G401 (cell line): ENCODE data around the gene TRAIP. TPM values are rescaled to one million over a fixed set of nuclear protein-coding genes. Genes with fewer than 3 reads are reported as not detected.

ENCODE experiments used
- DNase-seq: peaks from one replicate; pipeline ENCODE4 v3.0.0-alpha.2; 2015; ENCODE audit warnings: low spot score
- in situ Hi-C: cut with HindIII; loops from 2 replicates; pipeline ENCODE4 v1.10.0; 2016; ENCODE audit warnings: low sequenced_read_pairs, mixed read lengths
- total RNA-seq: library from RNA; depleted of rRNA; stranded (reverse); fragments of >200 nt; shearing (Covaris generic); gene quantifications from 2 replicates; pipeline ENCODE4 v1.2.3, GENCODE V29; 2014; rRNA removed

Gene TRAIP
- total RNA-seq, 1 experiment from 2014 or later, result 20.4 TPM

GRCh38 chr3:49779358-49780079, 76.8 kb downstream of the TRAIP start:
- DNase-seq, result no peak
- in situ Hi-C loops, result no loop called here

Other genes with a start within 250 kb of the TRAIP start
- 261 and 301 TPM in 2 replicates for gene APEH, start 182.2 kb downstream of the TRAIP start, total RNA-seq
- gene MST1, start 167.1 kb downstream of the TRAIP start, total RNA-seq, result 0.06 and 0.95 TPM in 2 replicates
- 24.9 and 34.0 TPM in 2 replicates for gene RNF123, start 167.0 kb downstream of the TRAIP start, total RNA-seq
- gene AMIGO3, start 136.9 kb downstream of the TRAIP start, total RNA-seq, result 1.1 and 2.2 TPM in 2 replicates
- 23.1 and 26.8 TPM in 2 replicates for gene GMPPB, start 132.6 kb downstream of the TRAIP start, total RNA-seq
- gene IP6K1, start 70.0 kb downstream of the TRAIP start, total RNA-seq, result 33.2 and 42.5 TPM in 2 replicates
- gene CDHR4, start 56.7 kb downstream of the TRAIP start, total RNA-seq, result not detected in 2 replicates
- 0.68 and 5.2 TPM in 2 replicates for gene INKA1, start 53.3 kb downstream of the TRAIP start, total RNA-seq
- gene UBA7, start 42.6 kb downstream of the TRAIP start, total RNA-seq, result 0.14 and 0.49 TPM in 2 replicates
- gene CAMKV, start 13.3 kb upstream of the TRAIP start, total RNA-seq, result 1.4 and 2.1 TPM in 2 replicates
- not detected in 2 replicates for gene MST1R, start 47.3 kb upstream of the TRAIP start, total RNA-seq
- 12.1 TPM in 2 replicates for gene MON1A, start 73.2 kb upstream of the TRAIP start, total RNA-seq
- 17.7 and 36.5 TPM in 2 replicates for gene RBM6, start 83.6 kb upstream of the TRAIP start, total RNA-seq
- gene RBM5, start 232.4 kb upstream of the TRAIP start, total RNA-seq, result 94.0 and 125 TPM in 2 replicates